GM04504 (cell line): ENCODE measurements around the gene PTGFRN.

Experiments used
- DNase-seq: peaks from one replicate; pipeline ENCODE4 v3.0.0-alpha.2; 2012; ENCODE audit warnings: low read depth

The PTGFRN gene

DNA sequence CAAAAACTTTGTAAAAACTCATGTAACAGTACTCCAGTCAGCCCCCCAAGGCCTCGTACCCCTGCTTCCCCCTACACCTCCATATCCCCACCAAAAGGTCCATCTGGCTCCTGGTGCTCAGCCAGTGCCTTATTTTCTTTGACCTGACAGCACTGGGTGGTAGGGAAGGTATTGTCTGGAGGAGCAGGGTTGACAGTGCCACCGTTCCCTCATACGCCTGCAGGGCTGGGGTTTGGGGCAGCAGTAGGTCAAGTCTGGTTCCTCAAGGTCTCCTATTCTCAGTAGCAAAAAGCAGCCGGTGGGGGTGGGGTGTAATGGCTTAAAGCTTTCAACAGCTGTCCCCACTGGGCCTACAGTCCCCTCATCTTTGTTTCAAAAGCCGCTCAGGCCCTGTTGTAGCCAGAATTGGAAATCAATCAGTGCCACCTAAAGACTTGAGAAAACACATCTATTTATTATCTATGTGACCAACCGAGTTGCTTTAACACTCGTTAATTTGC lies 125.1 kb downstream of the PTGFRN start:
- DNase-seq, result no peak

DNA sequence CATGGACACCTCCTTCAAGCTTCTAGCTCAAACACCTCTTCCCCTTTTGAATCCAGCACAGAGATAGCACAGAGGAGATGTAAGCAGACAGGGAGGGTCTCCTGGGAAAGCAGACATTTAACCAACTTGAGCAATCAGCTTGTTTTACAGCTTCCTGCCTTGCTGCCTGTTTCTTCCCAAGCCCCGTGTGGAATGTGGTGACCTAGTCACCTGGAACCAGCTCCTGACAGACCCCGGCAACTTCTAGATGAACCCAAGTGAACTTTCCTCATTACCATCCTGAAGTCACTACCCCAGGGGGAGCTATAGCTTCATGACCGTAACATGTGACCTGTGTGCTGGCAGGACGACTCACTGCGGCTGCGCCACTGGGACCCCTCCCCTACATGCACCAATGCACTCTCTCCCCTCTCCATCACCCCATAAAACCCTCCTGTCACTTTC lies 126.3 kb downstream of the PTGFRN start:
- no peak for DNase-seq

DNA sequence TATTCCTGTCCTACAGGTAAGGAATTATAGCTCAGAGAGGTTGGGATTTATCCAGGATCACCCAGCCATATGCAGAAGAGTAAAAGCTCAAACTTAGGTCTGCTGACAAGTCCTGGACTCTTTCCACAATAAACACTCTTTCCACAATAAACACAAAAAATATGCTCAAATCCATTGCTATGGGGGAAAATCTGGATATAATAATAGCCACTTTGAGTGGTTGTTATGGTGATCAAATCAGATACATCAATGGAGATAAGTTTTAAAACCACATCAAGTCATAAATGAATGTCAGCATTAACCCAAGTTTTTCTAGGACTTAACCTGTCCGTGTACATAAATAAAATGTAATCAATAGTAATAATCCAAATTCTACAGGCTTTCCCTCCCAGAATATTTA lies 128.1 kb downstream of the PTGFRN start:
- no peak for DNase-seq

DNA sequence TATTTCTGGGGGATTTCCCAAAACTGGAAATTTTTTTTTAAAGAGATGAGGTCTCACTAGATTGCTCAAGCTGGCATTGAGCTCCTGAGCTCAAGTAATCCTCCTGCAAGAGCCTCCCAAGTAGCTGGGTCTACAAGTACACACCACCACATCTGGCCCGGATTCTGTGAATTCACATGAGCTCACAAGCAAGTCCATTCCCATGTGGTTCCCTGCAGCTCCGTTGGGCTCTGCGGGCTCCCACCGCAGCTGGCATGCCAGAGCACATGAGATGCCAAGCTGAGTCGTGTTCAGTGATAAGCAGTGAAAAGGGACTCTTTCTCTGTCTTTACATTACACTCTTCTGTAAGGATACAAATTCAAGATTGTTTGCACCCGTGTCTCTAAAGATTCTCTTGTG lies 128.5 kb downstream of the PTGFRN start:
- DNase-seq, result no peak
